WTC11 (cell line): Measurements from ENCODE around the gene PPP2R5E. TPM values are rescaled to one million over a fixed set of nuclear protein-coding genes. Genes with fewer than 3 reads are reported as not detected.

Source experiments
- ATAC-seq: fragments of 200-7000 bp; cut with Tn5 transposase; 2 replicates; pipeline ENCODE4 v1.10.0; 2021; ENCODE audit warnings: mild to moderate bottlenecking, moderate library complexity
- CTCF ChIA-PET: fragments of 300-600 bp; sonication (Branson Sonifier 250); formaldehyde crosslinking; loops from one replicate; lab custom pipeline; 2021; ENCODE audit warnings: antibody characterized with exemption; lab: Charles Lee
- POLR2A ChIA-PET: fragments of 350-600 bp; sonication (Branson Sonifier 250); formaldehyde crosslinking; loops from one replicate; lab custom pipeline; 2021; ENCODE audit warnings: antibody characterized with exemption; lab: Charles Lee
- DNase-seq: peaks from one replicate; pipeline ENCODE4 v3.0.0; 2021; ENCODE audit warnings: low spot score
- H3K27ac Mint-ChIP-seq: 2 replicates; pipeline ENCODE4 v1.8.0; 2021; ENCODE audit warnings: mixed read lengths
- H3K27me3 Mint-ChIP-seq: 2 replicates; pipeline ENCODE4 v1.8.0; 2021; ENCODE audit warnings: low read depth, mild to moderate bottlenecking, moderate library complexity, mixed read lengths
- H3K36me3 Mint-ChIP-seq: 2 replicates; pipeline ENCODE4 v1.8.0; 2021; ENCODE audit warnings: mixed read lengths
- H3K4me1 Mint-ChIP-seq: 2 replicates; pipeline ENCODE4 v1.8.0; 2022; ENCODE audit warnings: mixed read lengths
- H3K4me3 Mint-ChIP-seq: 2 replicates; pipeline ENCODE4 v1.8.0; 2021; ENCODE audit warnings: mild to moderate bottlenecking, moderate library complexity, mixed read lengths
- H3K9me3 Mint-ChIP-seq: 2 replicates; pipeline ENCODE4 v1.8.0; 2021; ENCODE audit warnings: mixed read lengths
- AFF4 ChIP-seq: sonication (generic); formaldehyde crosslinking; IDR thresholded peaks from 2 replicates; pipeline ENCODE4 v1.8.1; 2023; ENCODE audit warnings: mild to moderate bottlenecking, missing genetic modification reagents, borderline replicate concordance
- GTF2I ChIP-seq: fragments of 250-450 bp; sonication (Bioruptor Pico); conservative IDR thresholded peaks from 2 replicates; pipeline ENCODE4 v1.4.0; 2021; ENCODE audit warnings: mild to moderate bottlenecking
- JUN ChIP-seq: sonication (generic); formaldehyde crosslinking; IDR thresholded peaks from 2 replicates; pipeline ENCODE4 v1.8.0; 2023; ENCODE audit warnings: mild to moderate bottlenecking, missing genetic modification reagents
- NFE2L1 ChIP-seq: sonication (generic); formaldehyde crosslinking; IDR thresholded peaks from 2 replicates; pipeline ENCODE4 v1.8.1; 2023; ENCODE audit warnings: missing genetic modification reagents
- NR2C2 ChIP-seq: sonication (generic); formaldehyde crosslinking; IDR thresholded peaks from 2 replicates; pipeline ENCODE4 v1.8.0; 2022; ENCODE audit warnings: mild to moderate bottlenecking, missing genetic modification reagents
- PRDM15 ChIP-seq: sonication (generic); formaldehyde crosslinking; IDR thresholded peaks from 2 replicates; pipeline ENCODE4 v1.8.0; 2022; ENCODE audit warnings: missing genetic modification reagents
- RELA ChIP-seq: sonication (generic); formaldehyde crosslinking; IDR thresholded peaks from 2 replicates; pipeline ENCODE4 v1.8.1; 2022; ENCODE audit warnings: missing genetic modification reagents, mild to moderate bottlenecking, borderline replicate concordance
- RORB ChIP-seq: fragments of 250-450 bp; sonication (Bioruptor Pico); IDR thresholded peaks from 2 replicates; pipeline ENCODE4 v1.9.0; 2021; ENCODE audit warnings: mild to moderate bottlenecking
- ZNF121 ChIP-seq: sonication (generic); formaldehyde crosslinking; IDR thresholded peaks from 2 replicates; pipeline ENCODE4 v1.8.0; 2023; ENCODE audit warnings: missing genetic modification reagents
- ZNF232 ChIP-seq: sonication (generic); formaldehyde crosslinking; IDR thresholded peaks from 2 replicates; pipeline ENCODE4 v1.8.0; 2022; ENCODE audit warnings: mild to moderate bottlenecking, missing genetic modification reagents
- ZNF512 ChIP-seq: sonication (generic); formaldehyde crosslinking; IDR thresholded peaks from 2 replicates; pipeline ENCODE4 v1.8.1; 2022; ENCODE audit warnings: missing genetic modification reagents, borderline replicate concordance
- ZSCAN18 ChIP-seq: fragments of 250-450 bp; sonication (Bioruptor Pico); IDR thresholded peaks from 2 replicates; pipeline ENCODE4 v2.1.2; 2022; ENCODE audit warnings: mild to moderate bottlenecking, moderate library complexity
- total RNA-seq: library from RNA; stranded (reverse); gene quantifications from 3 replicates; pipeline ENCODE4 v1.2.3, GENCODE V29; 2021

The PPP2R5E gene
- total RNA-seq, 1 experiment from 2014 or later: 59.0 TPM

GRCh38 chr14:63405715-63406114 is 137.5 kb downstream of the PPP2R5E start:
- H3K4me3 Mint-ChIP-seq: no peak overlapping the region
- DNase-seq: no peak
- peaks cover 30% of the 10 kb centered on the region for H3K4me1 Mint-ChIP-seq
- ChIA-PET POLR2A (no interaction called here), CTCF (interaction anchor here (1.3 kb wide), 1 partner anchor 17 kb away, joined by 6 read pairs; no protein-coding TSS in a partner anchor)
- ATAC-seq: no peak
- H3K27ac Mint-ChIP-seq: peak overlapping the region; percentile 74
- H3K9me3 Mint-ChIP-seq: no peaks in the 10 kb centered on the region
- H3K36me3 Mint-ChIP-seq: peaks cover 7% of the 10 kb centered on the region
- H3K27me3 Mint-ChIP-seq: no peaks in the 10 kb centered on the region
- TF ChIP-seq ZNF232: no peak

- H3K27ac Mint-ChIP-seq: peak overlapping the region; percentile 45
- ChIA-PET POLR2A (no interaction called here), CTCF (no interaction called here)
- ATAC-seq: no peak
- peaks cover 30% of the 10 kb centered on the region for H3K4me1 Mint-ChIP-seq
- DNase-seq: no peak
- H3K36me3 Mint-ChIP-seq: peaks cover 12% of the 10 kb centered on the region
- no peaks in the 10 kb centered on the region for H3K27me3 Mint-ChIP-seq
- TF ChIP-seq NR2C2 (CRISPR knock-in tag): no peak
- no peak for TF ChIP-seq ZNF121 (CRISPR knock-in tag)
- no peak for TF ChIP-seq NFE2L1 (CRISPR knock-in tag)
- TF ChIP-seq RELA (CRISPR knock-in tag): no peak
- H3K9me3 Mint-ChIP-seq: no peaks in the 10 kb centered on the region
- no peak overlapping the region for H3K4me3 Mint-ChIP-seq
Measured at GRCh38 chr14:63404906-63405305, 138.3 kb downstream of the PPP2R5E start.

- Mint-ChIP-seq H3K27ac (no peak overlapping the region), H3K9me3 (peaks cover 16% of the 10 kb centered on the region), H3K36me3 (peaks cover 23% of the 10 kb centered on the region)
- no peak for DNase-seq
- no peak for ATAC-seq
- CTCF ChIA-PET: interaction anchor here (2.0 kb wide), 1 partner anchor 13 kb away, joined by 6 read pairs; no protein-coding TSS in a partner anchor
- no peak for TF ChIP-seq AFF4
- no peak for TF ChIP-seq ZSCAN18 (CRISPR knock-in tag)
- no peak for TF ChIP-seq ZNF512 (CRISPR knock-in tag)
- no peak for TF ChIP-seq RORB (CRISPR knock-in tag)
- no peak for TF ChIP-seq GTF2I (CRISPR knock-in tag)
- TF ChIP-seq PRDM15 (CRISPR knock-in tag): no peak
- no peak for TF ChIP-seq JUN (CRISPR knock-in tag)
- TF ChIP-seq, all 79 proteins: peak for 0
- Mint-ChIP-seq H3K4me1 (peaks cover 30% of the 10 kb centered on the region), H3K4me3 (no peak overlapping the region), H3K27me3 (no peaks in the 10 kb centered on the region)
- POLR2A ChIA-PET: no interaction called here
Measured at GRCh38 chr14:63401646-63402045, 141.5 kb downstream of the PPP2R5E start.
